ENCODE measurements around the gene TDRD6.
"Not testable (repeated sequence)": the region's sequence is repeated elsewhere in the genome, so short reads cannot be mapped to it uniquely, and the experiment has no call there.

Gene TDRD6, protein sequence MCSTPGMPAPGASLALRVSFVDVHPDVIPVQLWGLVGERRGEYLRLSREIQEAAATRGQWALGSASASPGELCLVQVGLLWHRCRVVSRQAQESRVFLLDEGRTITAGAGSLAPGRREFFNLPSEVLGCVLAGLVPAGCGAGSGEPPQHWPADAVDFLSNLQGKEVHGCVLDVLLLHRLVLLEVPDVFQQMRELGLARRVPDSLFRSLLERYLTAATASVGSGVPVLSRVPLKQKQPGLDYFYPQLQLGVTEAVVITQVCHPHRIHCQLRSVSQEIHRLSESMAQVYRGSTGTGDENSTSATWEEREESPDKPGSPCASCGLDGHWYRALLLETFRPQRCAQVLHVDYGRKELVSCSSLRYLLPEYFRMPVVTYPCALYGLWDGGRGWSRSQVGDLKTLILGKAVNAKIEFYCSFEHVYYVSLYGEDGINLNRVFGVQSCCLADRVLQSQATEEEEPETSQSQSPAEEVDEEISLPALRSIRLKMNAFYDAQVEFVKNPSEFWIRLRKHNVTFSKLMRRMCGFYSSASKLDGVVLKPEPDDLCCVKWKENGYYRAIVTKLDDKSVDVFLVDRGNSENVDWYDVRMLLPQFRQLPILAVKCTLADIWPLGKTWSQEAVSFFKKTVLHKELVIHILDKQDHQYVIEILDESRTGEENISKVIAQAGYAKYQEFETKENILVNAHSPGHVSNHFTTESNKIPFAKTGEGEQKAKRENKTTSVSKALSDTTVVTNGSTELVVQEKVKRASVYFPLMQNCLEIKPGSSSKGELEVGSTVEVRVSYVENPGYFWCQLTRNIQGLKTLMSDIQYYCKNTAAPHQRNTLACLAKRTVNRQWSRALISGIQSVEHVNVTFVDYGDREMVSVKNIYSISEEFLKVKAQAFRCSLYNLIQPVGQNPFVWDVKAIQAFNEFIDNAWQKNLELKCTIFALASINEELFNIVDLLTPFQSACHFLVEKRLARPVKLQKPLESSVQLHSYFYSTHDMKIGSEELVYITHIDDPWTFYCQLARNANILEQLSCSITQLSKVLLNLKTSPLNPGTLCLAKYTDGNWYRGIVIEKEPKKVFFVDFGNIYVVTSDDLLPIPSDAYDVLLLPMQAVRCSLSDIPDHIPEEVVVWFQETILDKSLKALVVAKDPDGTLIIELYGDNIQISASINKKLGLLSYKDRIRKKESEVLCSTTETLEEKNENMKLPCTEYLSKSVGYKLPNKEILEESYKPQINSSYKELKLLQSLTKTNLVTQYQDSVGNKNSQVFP (N-terminal part only)

DNA sequence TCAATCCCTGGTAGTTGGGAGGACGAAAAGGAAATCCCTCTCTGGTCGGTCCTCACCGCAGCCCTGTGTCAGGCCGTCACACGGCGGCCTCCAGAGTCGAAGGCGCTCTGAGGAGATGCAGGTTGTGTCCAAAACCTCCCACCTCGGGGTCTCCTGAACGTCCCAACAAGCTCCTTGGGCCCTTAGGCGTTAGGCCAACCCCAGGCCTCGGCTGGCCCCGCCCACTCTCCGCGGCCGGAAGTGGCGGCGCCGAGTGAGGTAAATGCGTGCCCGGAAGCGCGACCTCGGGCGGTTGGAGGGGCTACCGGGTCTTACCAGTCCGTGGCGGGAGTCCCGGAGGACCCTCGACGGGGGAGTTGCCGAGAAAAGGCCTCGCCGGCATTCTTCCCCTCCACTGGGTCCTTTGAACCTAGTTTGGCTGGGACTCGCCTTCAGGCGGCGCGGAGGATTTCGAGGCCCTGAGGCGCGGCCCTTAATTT, at the start of gene TDRD6:
TSS of gene TDRD6 (plus strand) at position 267 of the 479 bp plus-strand sequence. CDS start 244 bp downstream, outside the sequence.
- DNase-seq: no peak

DNA sequence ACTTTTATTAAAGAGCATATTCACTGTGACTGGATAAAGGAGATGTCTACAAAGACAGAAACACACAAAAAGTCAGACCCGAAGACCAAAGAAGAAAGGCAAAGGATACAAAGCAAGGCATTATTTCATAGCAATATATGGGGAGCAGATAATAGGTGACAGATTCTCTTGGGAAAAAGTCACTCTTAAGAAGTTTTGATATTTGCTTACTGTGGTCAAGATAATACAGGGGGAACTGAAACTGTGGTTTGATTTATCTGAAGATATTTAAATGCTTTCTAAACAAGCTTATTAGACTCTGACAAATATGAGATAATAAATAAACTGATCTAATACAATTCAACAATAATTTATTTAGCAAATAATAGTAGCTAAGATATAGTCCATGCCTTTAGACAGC, 49.8 kb upstream of the TDRD6 start:
- DNase-seq: no peak

DNA sequence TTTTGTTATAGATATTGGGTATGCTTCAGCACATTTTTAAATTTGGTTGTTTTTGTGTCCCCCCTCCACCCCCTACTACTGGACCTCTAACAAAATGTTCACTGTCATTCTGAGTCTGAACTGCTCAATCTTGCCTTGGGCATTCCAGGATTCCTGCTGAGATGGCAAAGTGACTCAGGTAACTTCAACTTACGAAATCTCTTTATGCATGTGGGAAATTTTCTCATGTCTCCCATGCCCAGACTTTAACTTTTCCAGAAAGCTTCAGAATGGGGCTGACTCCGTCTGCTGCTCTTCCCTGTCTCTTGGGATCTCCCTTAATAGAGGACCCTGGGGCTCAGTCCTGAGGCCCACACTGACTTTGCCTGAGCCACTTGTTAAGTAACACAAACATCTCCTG, 49.0 kb upstream of the TDRD6 start:
- DNase-seq: no peak

DNA sequence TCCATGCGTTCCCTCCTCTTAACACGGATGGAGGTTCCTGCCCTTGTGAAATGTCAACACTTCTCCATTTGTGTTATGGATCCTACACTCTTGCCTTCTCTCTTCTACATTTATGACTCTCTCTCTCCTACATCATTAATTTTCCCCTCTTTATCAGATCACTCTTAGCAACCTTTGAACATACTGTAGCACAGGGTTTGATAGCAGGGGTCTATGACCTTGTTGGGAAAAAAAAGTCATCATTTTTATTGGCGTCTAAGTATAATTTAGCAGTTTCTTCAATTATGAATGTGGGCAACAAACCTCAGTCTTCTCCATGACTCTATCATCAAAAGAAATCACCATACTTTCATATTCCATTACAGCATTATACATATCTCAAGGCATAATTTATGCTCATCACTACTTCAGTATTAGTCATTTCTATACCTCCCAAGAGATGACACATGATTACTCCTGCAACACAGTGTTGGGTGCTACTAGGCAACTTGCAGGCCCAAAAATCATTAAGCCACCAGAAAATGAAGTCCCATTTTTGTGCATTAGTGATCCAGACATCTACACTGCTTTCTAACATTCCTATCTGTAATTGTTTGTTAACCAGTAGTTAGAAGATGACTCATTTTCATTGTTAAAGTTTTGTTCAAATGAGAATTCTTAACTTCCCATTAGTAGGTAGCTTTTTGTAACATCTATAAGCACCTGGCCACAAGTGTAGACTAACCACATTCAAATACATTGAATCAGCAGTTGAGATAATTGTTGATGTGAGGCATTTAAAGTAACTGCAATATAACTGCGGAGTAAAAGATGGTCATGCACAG, 44.5 kb upstream of the TDRD6 start:
- DNase-seq: no peak

DNA sequence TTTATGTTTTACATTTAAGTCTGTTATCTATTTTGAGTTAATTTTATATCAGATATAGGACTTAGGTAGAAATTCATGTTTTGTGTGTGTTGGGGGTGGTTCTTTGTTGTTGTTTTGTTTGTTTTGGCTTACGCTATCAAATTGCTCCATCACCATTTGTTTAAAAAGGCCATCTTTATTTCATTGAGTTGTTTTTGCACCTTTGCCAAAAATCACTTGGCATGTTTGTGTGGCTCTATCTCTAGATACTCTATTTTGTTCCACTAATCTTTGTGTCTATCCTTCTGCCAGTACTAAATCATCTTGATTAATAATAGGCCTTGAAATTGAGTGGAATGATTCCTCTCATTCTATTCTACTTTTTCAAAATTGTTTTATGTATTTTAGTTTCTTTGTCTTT, 42.4 kb upstream of the TDRD6 start:
- no peak for DNase-seq

DNA sequence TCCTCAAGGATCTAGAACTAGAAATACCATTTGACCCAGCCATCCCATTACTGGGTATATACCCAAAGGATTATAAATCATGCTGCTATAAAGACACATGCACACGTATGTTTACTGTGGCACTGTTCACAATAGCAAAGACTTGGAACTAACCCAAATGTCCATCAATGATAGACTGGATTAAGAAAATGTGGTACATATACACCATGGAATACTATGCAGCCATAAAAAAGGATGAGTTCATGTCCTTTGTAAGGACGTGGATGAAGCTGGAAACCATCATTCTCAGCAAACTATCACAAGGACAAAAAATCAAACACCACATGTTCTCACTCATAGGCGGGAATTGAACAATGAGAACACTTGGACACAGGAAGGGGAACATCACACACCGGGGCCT, 39.6 kb upstream of the TDRD6 start:
- DNase-seq: not testable (repeated sequence)

DNA sequence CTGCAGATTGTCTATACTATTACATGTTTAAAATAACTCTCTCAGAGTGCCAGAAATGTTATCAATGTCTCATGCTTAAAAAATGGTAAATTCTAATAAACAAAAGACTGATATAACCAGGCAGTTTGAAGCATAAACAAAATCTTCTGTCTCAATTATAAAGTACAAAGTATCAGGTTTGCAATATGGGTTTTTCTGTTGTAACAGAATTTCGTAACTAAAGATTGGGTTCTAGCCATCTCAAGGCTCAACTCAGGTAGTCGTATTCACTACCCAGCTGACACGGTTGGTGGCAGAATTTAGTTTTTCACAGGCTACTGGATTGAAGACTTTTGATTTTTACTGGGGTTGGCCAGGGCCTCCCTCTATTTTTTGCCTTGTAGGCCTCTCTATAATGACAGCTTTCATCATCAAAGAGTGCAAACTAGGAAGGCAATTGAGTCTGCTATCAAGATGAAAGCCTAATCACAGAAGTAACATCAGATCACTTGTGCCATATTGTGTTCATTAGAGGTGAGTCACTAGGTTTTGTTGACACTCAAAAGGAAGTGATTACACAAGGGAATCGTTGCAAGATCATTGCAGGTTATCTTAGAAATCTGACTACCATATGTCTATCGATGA, 38.7 kb upstream of the TDRD6 start:
- peak; percentile 13 for DNase-seq

DNA sequence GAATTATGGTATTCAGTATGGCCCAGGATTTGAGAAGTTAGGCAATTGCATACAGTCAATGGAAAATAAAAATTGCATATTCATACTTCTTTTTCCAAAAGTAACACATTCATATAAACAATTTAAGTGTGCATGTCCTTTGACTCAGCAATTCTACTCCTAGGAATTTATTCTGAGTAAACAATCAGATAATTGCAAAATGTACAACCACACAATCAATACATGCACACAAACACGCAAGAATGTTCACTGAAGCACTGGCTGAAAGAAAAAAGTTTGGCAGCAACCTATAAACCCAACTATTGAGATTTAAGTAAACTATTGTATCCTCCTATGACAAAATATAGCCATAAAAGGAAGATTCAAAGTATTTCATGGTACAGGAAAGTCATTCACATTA, 36.7 kb upstream of the TDRD6 start:
- DNase-seq: no peak

DNA sequence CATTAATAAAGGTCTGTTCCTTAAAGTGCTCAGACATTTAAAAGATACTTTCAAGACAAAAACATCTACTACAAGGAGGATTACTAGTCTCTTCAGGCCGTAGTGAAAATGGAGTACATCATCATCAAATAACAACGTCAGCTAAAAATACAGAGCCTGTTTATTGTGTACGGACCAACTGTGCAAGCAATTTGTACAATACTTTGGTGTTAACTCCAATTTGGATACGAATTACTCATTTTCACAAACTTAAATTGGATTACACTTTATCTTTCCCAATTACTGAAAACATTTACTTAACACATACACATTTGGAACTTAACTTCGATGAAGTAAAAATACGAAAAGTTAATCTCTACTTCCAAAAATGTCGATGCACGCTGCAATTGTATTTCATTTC, 35.9 kb upstream of the TDRD6 start:
- DNase-seq: no peak

DNA sequence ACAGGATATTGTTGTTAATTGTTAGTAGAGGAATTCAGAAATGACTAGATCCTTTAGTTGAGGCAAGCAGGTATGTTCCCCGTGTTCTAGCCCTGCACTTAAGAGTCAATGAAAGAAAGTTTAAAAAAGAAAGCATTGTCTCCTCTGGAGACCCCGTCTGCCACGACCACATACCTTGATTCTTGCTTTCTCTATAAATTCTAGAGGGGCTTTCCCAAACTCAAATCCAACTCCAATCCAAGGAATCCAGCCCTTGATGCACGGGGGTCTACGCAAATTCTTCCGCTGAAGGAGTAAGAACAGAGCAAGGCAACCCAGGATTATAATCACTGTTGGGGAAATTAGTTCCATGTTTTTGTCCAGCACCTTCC, 35.5 kb upstream of the TDRD6 start:
- DNase-seq: no peak

DNA sequence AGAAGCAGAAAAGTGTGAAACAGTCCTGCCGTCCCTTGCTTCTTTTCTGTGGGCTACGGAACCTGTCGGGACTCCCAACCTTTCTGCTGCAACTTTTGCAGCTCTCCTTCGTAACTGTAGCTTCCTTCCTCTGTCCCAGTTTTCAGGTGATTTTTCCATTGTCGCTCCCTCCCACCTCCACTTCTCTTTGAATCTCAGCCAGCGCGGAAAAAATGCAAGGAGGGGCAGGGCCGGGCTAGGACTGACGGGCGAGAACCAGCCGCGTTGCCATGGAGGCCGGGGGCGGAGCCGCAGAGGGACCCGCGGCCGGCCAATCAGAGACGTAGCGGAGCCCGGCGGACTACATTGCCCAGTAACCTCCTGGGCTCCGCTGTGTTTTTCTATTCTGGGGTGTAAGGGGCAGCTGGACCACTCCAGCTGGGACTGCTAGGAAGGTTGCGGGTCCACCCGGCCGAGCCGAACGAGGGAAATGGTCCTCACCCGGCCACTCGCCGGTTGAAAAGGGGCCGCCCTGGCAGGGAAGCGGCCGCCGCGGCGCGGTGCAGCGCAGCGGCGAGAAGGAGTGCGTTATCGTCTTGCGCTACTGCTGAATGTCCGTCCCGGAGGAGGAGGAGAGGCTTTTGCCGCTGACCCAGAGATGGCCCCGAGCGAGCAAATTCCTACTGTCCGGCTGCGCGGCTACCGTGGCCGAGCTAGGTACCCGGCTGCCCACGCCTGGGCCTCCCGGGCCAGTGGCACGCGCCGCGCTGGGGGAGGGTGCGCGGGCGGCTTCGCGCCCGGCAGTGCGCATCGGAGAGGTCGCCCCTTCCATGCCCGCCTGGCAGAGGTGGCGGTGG, 34.9 kb upstream of the TDRD6 start, which contains the start of the genes CYP39A1 and SLC25A27:
TSS of gene CYP39A1 (minus strand) at position 216 of the 836 bp plus-strand sequence. CDS start 236 bp downstream, outside the sequence.
TSS of gene SLC25A27 (plus strand) at position 373 of the 836 bp plus-strand sequence. CDS start at position 591, 218 bp downstream.
- DNase-seq: peak; percentile 93

DNA sequence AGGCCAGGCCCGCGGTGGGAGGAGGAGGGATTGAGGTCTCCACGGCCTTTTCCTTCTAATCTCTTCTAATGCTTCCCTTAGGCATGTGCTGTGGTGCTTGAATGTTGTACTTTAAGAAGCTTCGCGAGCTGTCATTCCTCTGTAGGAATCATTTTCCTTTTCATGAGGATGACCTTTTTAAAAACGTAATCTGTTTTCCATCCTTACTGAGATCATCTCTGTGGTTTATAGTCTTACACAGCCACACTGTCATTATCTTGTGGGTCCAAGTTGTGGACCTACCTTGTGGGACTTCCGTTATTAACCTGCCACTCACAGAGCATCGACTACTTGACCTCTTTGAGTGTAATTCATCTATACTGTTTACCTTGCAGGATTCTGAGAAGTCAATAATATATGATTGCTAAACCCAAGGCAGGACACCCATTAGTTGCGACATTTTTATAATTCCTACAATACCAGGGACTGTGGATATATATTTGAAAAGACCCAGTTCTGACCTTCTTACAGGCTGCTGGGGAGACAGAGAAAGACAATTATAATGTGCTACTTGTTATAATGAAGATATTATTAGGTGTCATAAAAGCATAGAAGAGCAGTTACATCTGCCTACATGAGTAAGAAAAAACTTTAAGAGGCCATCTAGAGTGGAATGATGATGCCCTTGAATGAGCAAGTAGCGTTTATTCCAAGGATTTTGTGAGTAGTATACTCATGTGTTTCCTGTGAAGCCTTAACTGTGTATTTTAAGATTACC, 34.1 kb upstream of the TDRD6 start:
- peak; percentile 8 for DNase-seq

DNA sequence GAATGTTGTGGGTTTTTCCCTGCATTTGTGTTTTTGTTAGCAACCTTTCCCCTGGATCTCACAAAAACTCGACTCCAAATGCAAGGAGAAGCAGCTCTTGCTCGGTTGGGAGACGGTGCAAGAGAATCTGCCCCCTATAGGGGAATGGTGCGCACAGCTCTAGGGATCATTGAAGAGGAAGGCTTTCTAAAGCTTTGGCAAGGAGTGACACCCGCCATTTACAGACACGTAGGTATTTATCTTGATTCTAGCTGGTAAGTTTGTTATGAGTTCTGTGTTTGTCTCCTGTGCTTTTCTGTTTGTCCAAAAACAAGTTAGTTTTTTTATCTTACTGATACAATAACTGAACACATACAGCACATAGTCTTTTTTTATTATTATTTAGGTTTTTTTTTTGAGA, 31.9 kb upstream of the TDRD6 start:
- peak; percentile 29 for DNase-seq

DNA sequence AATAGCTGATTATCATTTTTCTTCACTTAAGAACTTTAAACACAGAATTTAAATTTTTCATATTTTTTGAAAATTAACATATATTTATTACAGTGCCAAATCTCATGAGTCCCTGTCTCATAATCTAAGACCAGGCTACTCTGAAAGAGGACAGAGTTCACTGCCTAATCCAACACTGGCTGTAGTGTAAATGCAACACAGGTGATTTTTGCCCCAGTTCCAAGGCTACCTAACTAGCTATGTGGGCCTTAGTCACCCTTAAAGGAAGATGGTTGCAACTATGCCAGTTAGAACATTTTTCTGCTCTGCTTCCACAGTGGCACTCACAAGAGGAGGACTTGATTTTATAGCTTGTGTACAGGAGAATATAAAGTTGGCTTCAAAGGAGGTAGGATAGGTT, 30.0 kb upstream of the TDRD6 start:
- DNase-seq: no peak

DNA sequence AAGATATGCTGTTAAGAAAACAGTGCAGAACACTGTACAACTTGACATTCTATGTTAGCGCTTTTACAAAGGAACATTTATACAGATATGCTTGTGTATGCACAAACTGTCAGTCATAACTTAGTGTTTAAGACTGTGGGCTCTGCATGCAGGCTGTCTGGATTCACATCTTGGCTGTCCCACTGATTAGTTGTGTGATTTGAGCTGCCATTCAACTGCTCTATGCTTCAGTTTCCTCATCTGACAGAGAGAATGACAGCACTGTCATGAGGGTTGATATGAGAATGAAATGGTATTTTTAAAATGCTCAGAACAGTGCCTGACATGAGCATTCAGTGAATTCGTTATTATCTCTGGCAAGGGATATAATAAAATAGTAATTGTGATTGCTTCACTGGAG, 26.2 kb upstream of the TDRD6 start:
- DNase-seq: no peak

DNA sequence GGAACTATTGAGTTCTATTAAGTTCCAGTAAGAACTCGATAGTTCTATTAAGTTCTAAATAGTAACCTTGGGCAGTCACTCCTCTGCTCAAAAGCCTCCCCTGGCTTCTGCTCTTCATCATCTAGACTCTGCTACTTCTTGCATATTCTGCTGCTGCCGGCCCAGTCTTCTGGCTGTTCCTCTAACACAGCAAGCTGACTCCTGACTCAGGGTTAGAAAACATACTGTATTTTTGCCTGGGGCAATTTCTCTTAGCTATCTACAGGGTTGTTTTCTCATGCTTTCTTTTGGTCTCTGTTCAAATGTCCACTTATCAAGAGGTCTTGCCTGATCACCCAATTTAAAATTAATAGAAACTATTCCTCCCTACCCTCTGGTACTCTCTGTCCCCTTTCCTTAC, 20.3 kb upstream of the TDRD6 start:
- no peak for DNase-seq

DNA sequence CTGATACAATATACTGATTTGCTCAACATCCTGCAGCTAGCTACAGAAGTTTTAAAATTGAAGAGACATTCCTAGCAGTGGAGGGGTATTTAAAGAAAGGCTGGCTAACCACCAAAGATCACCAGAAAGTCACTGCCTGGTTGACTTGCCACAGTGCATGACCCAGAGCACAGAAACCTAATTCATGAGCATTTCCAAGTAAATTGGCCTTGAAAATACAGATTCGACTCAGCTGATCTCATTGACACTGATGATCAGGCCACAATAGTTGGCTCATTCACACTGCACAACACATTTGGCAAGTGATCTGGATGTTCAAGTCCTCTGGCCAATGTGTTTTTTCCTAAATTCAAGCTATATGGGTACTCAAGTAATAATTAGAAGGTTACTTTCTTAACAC, 13.3 kb upstream of the TDRD6 start:
- DNase-seq: no peak

DNA sequence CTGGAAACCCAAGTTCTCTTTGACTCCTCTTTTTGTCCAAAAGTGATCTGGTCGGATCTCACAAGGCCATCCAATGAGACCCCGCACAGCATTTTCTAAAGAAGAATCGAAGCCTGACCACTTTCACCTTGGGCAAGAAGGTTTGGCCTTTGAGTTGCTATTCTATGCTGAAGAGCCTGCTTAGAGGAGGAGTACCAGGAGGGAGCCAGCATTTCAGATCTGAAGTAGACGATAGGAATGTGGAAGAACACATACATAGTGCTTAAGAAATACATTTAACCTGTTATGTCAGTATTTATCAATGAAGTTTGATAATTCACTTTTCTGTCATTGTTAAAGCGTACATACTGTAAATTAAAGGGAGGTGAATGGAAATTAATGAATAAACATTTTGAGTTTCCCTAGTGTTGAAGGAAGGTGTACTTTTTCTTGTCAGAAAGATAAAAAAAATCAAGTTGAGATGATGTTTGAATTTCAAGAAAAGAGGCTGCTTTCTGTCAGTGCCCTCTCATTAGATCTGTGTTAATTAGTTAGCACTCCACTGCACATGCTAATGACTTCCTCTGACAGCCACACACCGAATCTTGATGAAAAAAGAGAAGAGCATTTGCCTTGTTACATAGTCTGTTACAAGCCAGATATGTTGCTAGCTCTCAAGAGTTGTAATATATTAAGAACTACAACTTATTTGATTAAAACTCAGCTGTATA, 10.9 kb upstream of the TDRD6 start:
- DNase-seq: peak; percentile 3

DNA sequence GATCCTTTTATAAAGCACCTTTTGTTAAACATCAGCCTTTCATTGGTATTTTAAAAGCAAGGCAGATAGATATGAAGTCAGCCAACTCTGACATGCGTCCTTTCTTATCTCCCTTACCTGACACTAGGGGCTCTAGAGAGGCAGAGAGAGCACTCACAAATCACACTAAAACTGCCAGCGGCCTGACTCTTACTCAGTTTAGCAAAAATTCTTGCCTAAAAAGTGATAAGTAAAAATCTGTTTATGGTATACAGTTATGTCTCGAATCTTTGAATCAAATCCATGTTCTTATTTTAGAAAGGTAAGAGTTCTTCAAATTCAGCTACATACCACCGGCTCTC, 10.4 kb upstream of the TDRD6 start:
- peak; percentile 41 for DNase-seq
